Effector CD4-positive, alpha-beta T cell (primary cell): Measurements from ENCODE around the gene C1QTNF5.

Source experiments
- DNase-seq: peaks from one replicate; pipeline ENCODE4 v3.0.0-alpha.2; 2020

Gene C1QTNF5

DNA sequence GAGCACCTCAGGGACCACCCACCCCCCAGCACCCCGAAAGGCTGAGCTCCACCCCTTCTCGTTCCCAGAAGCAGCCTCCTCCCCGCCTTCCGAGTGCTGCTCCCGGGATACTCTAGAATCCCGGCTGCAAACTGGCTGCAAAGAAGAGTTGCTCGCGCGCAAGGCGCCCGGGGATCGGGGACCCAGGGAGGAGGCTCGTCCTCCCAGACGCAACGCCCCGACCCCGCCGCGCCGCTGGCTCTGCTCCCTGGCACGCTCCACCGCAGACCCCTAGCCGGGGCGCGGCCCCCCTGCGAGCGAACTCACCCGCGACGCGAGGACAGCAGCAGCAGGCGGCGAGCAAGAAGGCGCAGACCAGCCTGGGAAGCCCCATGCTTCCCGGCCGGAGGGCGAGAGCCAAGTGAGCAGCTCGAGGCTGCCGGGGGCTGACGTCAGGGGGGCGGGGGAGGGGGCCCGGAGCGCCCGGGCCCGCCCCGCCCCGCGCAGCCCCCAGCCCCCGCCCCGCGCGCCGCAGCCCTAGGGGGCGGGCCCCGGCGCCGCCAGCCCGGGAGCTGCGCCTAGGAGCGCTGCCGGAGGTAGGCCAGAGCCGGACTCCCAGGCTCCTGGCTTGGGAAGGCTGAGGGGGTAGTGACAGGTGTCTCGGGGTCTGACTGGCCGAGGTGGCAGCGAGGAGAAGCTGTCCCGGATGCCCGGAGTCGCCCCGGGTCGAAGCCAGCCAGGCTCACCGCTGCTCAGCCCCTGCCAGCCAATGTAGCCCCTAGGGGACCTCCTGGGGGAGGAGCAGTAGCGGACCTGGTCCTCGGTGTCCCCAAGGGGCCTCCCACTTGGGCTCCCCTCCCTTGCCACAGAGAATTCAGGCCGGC lies 23.7 kb downstream of the C1QTNF5 start, which contains the start of gene MCAM:
TSS of gene MCAM (minus strand) at position 402 of the 863 bp plus-strand sequence. CDS start at position 373, 29 bp downstream.
- no peak for DNase-seq

- no peak for DNase-seq
These were observed 24.5 kb downstream of the C1QTNF5 start for GRCh38 chr11:119316016-119316728.

DNA sequence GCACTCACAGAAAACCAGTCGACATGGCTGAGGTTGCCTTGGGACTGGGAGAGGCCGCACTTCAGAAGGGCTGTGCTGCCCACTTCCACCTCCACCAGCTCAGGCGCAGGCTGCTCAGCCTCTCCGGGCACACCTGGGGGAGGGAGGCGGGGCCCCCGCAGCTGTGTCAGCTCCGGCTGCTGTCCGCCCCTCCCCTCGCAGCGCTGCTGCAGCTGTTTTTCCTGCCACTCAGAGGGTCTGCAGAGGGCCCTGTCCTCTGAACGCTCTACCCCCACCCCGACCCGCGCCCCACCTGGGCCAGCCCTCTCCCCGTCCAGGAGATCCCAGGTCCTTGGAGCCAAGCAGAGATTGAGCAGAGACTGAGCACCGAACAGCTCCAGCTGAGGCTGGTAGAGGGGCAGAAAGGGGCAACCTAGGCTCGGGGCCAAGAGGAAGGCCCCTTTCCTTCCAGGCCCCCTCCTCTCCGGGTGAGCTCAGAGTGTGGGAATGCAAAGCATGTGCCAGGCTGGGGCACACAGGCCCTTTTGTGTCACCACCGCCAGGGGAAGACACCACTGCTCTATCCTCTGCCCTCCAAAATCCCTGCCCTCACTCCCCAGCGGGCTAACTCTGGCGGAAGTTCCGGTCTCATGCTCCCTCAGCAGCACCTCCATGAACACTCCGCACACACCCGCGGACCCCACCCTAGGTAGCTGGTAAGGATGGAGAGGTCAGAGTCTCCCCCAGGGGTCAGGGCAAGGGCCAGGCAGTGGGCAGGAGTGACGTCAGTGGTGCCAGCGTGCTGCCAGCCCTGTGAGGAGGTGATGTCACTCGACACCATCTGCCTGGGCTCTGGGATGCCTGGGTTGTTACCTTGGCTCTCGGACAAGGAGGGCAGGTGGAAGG lies 25.3 kb downstream of the C1QTNF5 start:
- DNase-seq, result peak; percentile 38

DNA sequence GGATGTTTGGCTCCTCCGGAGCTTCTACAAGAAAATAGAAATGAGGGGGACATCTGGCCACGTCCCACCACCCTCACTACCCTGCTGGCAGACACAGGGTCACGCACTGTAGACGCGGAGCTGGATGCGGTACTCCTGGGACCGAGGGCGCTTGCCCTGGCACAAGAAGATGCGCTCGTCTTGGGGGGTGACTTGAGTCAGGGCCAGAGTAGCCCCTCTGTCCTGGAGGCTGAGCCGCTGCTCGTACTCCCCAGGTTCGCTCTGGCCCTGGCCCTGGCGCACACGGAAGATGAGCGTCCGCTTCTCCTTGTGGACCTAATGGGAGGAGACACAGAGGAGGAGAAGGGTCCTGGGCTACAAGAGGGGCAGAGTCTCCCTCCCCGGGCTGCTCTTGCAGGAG lies 26.0 kb downstream of the C1QTNF5 start:
- DNase-seq, result no peak

- DNase-seq, result no peak
These were observed 30.0 kb downstream of the C1QTNF5 start for GRCh38 chr11:119310682-119311052.

DNA sequence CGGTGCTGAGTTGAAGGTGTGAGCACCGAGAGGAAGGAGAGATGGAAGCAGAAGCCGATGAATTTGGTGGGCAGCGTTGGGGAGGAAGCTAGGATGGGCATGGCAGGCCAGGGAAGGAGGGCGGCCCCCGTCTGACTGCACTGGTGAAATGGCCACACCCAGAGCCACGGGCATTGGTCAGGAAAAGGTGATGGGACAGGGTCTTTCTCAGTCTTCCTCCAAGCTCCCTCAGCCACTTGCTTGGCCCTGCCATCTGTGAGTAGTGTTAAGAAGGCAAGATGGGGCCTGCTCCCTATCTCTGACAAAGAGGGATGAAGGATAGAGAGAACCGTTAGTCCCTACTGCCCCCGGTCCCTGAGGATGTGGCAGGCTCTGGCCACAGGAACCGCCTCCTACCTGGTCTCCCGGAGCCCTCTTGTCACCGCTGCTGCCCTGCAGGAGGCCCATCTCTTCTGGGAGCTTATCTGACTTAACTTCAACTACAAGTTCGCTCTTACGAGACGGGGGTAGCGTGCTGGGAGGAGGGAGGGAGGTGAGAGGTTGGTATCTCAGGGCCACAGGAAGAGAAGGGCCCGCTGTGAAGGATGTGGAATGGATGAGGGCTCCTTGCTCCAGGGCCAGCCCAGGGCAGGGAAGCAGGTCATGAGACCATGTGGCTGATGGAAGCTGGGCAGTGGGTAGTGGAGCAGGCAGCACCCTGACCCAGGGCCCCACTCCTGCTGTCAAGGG lies 30.6 kb downstream of the C1QTNF5 start:
- no peak for DNase-seq

GRCh38 chr11:119309411-119309810 lies 31.3 kb downstream of the C1QTNF5 start:
- no peak for DNase-seq

DNA sequence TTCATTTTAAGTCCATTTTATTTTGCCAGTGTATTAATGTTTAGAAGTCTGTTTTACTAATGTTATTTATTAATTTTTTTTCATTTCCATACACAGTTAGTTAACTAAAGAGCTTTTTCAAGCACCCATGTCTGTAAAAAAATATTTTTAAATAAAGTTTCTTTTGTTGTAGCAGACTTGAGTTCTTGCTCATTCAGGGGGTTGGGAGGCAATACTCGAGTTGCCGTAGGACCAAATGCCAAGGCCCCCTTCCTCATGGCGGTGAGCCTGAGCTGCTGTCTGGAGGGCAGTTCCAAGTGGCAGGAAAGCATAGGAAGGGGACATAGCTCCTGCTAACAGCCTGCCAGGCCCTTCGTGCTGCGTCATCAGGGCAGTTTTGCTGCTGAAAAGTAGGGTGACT lies 32.7 kb downstream of the C1QTNF5 start:
- DNase-seq, result no peak

DNA sequence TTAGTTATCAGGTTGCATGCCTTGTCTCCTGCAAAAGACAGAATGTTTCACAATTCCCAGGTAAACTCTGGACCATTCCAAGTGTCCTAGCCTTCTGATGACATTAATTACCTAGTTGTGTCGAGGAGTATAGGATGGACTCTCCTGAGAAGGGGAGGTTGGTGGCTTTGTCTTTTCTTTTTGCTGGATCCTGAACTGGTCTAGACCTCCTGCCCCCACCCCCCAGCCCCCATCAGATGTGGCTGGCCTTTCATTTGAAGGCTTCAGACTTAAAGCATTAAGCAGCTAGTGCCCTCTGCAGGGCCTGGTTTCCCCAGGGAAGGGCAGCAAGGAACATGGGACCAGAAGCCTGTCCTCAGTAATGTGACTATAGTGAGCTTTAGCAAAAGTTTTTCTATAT lies 33.5 kb downstream of the C1QTNF5 start:
- no peak for DNase-seq

GRCh38 chr11:119306373-119306890 lies 34.3 kb downstream of the C1QTNF5 start:
- DNase-seq, result no peak

DNA sequence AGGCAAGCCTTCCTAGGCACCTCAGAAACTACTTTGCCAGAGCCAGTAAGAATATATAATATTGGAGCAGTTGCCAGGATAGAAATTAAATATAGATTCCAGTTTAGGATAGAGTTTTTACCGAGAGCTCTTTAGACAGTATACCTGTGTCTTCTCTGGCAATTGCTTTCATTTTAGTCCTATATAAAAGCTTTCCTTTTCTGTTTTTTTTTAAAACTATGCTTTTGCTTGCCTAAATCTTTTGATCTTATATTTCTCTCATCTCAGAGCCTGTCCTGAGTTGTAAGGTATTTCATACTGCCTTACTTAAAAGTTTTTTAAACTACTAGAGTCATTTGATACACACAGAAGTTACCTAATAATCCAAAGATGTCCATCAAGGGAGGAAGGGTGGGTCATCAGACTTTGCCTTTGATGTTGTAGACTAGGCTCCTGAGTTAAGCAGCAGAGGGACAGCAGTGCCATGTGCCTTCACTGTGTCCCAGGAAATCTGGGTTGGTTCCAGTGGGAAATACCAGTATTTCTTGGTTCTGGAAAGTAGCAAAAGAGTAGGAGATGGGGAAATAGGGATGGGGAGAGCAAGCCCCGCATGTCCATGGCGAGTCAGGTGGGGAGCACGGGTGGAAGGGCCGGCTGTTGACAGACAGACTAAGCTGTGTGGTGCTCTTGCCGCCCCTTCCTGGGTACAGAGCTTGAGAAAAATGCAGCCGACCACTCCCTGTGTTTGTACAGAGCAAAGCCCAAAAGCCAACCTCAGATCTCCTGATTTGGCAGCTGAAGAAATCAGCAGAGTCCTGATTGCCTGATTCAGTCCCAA lies 34.9 kb downstream of the C1QTNF5 start:
- no peak for DNase-seq

- DNase-seq, result no peak
These were observed 37.4 kb downstream of the C1QTNF5 start for GRCh38 chr11:119303227-119303718.

DNA sequence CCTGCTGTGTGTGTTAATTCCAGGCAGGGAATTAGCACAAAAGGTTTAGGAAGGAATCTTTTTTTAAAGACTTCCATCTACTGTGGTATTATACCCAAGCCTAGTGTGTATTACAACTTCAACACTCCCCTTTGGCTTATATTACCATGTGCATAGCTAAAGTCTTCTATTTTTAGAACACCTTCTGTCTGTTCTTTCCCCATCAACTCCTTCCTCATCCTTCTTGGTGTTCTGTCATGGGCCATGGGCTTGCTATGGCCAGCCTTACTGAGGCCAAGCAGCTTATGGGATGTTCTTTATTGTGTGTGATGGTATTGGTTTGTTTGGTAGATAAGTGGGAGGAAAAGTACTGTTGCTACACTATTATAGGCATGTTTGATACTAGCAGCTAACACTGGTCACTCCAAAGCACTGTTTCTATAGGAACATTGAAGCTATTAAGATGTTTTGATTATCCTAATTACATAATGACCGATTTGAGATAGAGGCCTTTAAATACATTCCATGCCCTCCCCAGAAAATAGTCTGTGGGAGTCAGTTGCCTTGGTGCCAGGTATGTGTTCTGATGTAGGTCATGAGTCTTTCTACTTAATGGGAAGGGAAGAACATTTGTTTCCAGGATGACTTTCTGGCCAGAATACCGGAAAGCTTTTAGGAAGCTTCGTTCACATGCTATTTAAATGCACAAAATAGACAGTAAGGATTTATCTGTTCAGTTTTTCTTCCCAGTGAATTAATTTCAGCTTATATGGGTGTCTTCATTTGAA lies 40.3 kb downstream of the C1QTNF5 start:
- DNase-seq, result no peak

- no peak for DNase-seq
These were observed 41.3 kb downstream of the C1QTNF5 start for GRCh38 chr11:119299416-119299815.

DNA sequence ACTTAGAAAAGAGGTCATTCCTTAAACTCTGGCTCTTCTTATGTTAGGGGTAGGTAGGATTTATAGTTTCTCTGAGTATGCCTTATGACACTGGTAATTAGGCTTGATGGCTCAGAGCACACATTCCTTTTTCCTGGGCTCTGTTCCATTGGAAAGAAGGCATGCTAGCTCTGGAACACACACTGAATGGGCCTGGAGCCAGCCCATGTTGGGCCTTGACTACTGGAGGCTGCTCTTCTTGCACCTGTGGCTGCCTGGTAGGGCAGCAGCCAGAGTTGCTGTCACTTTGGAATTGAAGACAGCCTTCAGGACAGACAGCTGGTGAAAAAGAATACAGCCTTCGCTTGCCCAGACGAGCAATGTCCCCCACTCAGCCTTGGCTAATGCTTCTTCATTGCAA lies 42.0 kb downstream of the C1QTNF5 start:
- DNase-seq, result no peak

- no peak for DNase-seq
These were observed 42.7 kb downstream of the C1QTNF5 start for GRCh38 chr11:119297938-119298337.

DNA sequence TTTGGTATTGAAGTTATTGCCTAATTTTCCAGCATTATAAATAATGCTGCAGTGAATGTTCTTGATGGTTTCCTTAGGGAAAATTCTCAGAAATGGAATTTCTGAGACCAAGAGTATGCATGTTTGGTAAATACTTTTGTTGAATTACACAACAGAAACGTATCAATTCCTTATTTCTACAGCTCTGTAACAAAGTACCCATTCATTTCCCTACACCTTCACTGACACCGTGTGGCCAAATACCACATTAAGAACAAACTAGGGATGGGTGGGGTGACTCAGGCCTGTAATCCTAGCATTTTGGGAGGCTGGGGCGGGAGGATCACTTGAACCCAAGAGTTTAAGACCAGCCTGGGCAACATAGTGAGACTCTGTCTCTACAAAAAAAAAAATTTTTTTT lies 45.5 kb downstream of the C1QTNF5 start:
- no peak for DNase-seq

GRCh38 chr11:119293461-119293860 lies 47.2 kb downstream of the C1QTNF5 start:
- DNase-seq, result no peak

DNA sequence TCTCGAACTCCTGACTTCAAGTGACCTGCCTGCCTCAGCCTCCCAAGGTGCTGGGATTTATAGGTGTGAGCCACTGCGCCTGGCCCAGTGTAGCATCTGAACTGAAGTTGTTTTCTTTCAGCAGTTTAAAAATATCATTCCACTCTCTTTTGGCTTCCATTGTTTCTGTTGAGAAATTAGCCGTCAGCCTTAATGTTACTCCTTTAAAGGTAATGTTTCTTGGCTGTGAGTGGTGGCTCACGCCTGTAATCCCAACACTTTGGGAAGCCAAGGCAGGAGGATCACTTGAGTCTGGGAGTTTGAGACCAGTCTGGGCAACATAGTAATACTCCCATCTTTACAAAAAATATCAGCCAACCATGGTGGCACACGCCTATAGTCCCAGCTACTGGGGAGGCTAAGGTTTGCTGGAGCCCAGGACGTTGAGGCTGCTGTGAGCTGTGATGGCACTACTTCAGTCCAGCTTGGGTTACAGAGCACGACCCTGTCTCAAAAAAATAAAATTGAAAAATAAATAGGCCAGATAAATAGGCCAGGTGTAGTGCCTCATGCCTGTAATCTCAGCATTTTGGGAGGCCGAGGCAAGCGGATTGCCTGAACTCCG lies 49.7 kb downstream of the C1QTNF5 start:
- no peak for DNase-seq
